ENCODE results near the gene SOCS1. TPM values are rescaled to one million over a fixed set of nuclear protein-coding genes. Genes with fewer than 3 reads are reported as not detected.

Gene SOCS1
- total and polyA plus RNA-seq, 4 donors = 1.8 to 10.9 (median 2.3) TPM

DNA sequence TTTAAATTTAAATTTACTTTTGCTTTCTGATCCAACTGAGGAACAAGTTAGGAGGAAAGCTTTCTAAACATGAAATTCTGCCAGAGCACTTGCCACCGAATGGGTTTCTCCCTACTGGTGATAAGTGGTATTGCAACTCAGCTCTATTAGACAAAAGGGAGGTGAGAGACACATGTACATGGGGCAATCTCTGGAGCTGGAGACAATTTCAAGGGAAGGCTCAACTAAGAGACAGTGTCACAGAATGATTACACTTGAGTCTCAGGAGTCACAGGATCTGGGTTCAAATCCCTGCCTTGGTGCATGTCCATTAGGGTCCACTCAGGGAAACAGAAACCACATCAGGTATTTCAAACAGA, 37.4 kb downstream of the SOCS1 start:
- no peak overlapping the region for H3K27ac ChIP-seq (ENCODE audit: low read depth in 1 of 2, low read length in 2 of 2)
- H3K4me1 ChIP-seq (ENCODE audit: control insufficient read depth in 4 of 4, insufficient read depth in 4 of 4, low read length in 3 of 4) = no peaks in the 10 kb centered on the region
- TF ChIP-seq YY1 (IDR thresholded peaks at IDR 0.05) = no peak
- no peak for TF ChIP-seq GABPA (IDR thresholded peaks at IDR 0.05 in 1 of 2, conservative IDR thresholded peaks at IDR 0.05 in 1 of 2)
- no peak for TF ChIP-seq RAD21 (IDR thresholded peaks at IDR 0.05)
- TF ChIP-seq TAF1 (conservative IDR thresholded peaks at IDR 0.05) = no peak
- TF ChIP-seq, protein P1, sequence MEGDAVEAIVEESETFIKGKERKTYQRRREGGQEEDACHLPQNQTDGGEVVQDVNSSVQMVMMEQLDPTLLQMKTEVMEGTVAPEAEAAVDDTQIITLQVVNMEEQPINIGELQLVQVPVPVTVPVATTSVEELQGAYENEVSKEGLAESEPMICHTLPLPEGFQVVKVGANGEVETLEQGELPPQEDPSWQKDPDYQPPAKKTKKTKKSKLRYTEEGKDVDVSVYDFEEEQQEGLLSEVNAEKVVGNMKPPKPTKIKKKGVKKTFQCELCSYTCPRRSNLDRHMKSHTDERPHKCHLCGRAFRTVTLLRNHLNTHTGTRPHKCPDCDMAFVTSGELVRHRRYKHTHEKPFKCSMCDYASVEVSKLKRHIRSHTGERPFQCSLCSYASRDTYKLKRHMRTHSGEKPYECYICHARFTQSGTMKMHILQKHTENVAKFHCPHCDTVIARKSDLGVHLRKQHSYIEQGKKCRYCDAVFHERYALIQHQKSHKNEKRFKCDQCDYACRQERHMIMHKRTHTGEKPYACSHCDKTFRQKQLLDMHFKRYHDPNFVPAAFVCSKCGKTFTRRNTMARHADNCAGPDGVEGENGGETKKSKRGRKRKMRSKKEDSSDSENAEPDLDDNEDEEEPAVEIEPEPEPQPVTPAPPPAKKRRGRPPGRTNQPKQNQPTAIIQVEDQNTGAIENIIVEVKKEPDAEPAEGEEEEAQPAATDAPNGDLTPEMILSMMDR (IDR thresholded peaks at IDR 0.05; ENCODE audit: low read depth, low read length, missing input control) = peak; percentile 23
- H3K27me3 ChIP-seq (ENCODE audit: control insufficient read depth in 4 of 4, insufficient read depth in 4 of 4, low read length in 3 of 4) = no peaks in the 10 kb centered on the region
- no peak overlapping the region for H3K9ac ChIP-seq (ENCODE audit: low read depth in 1 of 2, low read length in 2 of 2)
- H3K36me3 ChIP-seq (ENCODE audit: control insufficient read depth in 4 of 4, insufficient read depth in 3 of 4, low read depth in 1 of 4, low read length in 3 of 4) = no peaks in the 10 kb centered on the region
- WGBS = 85% methylated on average over 1 of the region's 1 CpG
- peaks cover 4 to 15% (median 6%) of the 10 kb centered on the region in 4 donors for H3K9me3 ChIP-seq (ENCODE audit: control insufficient read depth in 4 of 4, low read length in 3 of 4)
- peak overlapping the region in 1 of 3 donors; percentile 15 for H3K4me3 ChIP-seq (ENCODE audit: low read depth in 1 of 3, low read length in 3 of 3)
- no peak for DNase-seq (ENCODE audit: low spot score)

DNA sequence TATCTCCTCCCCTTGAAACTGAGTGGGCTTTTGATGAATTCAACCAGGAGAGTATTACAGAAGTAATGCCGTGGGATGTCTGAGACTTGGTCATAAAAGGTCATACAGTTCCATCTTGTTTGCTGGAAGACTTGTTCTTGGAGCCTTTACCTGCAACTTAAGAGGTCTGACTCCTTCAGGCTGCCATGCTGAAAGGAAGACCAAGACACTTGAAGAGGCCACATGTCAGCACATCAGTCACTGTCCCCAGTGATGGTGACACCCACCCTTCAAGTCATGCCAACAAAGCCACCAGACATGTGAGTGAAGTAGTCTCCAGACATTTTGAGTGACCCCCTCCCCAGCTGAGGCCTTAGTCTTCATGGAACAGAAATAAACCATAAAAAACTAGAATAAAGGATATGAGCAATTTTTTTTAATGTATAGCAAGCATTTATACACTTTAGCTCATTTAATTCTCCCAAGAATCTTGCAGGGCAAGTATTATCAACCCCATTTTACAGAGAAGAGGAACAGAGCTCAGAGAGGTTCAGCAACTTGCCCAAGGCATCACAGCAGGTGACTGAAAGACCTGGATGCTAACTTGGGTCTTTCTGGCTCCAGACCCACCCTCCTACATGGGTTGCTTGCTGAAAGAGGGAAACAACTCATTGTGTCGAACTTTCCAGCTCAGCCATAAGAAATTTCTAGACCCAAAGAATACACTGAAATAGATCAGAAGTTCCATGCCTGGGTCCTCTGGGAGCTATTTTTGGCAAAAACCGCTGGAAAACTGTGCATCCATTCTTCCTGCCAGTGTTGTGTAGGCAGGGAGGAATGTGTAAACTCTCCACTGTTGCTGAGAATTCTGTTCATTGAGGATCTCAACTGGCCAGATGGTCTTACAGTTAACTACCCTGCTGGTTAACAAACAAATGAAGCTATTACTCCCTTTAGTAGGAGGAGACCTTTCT, 38.1 kb downstream of the SOCS1 start:
- TF ChIP-seq SP1 (IDR thresholded peaks at IDR 0.05) = no peak
- no peak for TF ChIP-seq RAD21 (IDR thresholded peaks at IDR 0.05)
- H3K36me3 ChIP-seq (ENCODE audit: control insufficient read depth in 4 of 4, insufficient read depth in 3 of 4, low read depth in 1 of 4, low read length in 3 of 4) = no peaks in the 10 kb centered on the region
- H3K9ac ChIP-seq (ENCODE audit: low read depth in 1 of 2, low read length in 2 of 2) = no peak overlapping the region
- 89% methylated on average over 3 of the region's 3 CpGs for WGBS
- H3K27me3 ChIP-seq (ENCODE audit: control insufficient read depth in 4 of 4, insufficient read depth in 4 of 4, low read length in 3 of 4) = no peaks in the 10 kb centered on the region
- H3K9me3 ChIP-seq (ENCODE audit: control insufficient read depth in 4 of 4, low read length in 3 of 4) = peaks cover 4 to 15% (median 6%) of the 10 kb centered on the region in 4 donors
- DNase-seq (ENCODE audit: low spot score) = no peak
- H3K27ac ChIP-seq (ENCODE audit: low read depth in 1 of 2, low read length in 2 of 2) = no peak overlapping the region
- H3K4me3 ChIP-seq (ENCODE audit: low read depth in 1 of 3, low read length in 3 of 3) = peak overlapping the region in 1 of 3 donors; percentile 37
- no peaks in the 10 kb centered on the region for H3K4me1 ChIP-seq (ENCODE audit: control insufficient read depth in 4 of 4, insufficient read depth in 4 of 4, low read length in 3 of 4)

DNA sequence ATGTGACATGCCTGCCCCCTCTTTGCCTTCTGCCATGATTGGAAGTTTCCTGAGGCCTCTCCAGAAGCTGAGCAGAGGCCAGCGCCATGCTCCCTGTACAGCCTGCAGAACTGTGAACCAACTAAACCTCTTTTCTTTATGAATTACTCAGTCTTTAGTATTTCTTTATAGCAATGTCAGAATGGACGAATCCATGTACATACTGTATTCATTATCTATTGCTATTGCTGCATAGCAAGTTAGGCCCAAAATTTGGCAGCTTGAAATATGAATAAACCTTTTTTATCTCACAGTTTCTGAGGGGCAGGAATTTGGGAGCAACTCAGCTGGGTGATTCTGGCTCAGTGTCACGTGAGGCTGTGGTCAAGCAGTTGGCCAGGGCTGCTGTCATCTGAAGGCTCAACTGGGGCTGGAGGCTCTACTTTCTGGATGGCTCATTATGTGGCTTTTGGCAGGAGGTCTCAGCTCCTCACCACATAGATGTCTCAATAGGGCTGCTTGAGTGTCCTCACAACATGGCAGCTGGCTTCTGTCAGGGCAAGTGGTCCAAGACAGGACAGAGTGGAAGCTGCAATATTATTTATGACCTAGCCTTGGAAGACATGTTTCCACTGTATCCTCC, 40.0 kb downstream of the SOCS1 start:
- DNase-seq (ENCODE audit: low spot score) = no peak
- H3K27me3 ChIP-seq (ENCODE audit: control insufficient read depth in 4 of 4, insufficient read depth in 4 of 4, low read length in 3 of 4) = no peaks in the 10 kb centered on the region
- no peak overlapping the region for H3K27ac ChIP-seq (ENCODE audit: low read depth in 1 of 2, low read length in 2 of 2)
- H3K9me3 ChIP-seq (ENCODE audit: control insufficient read depth in 4 of 4, low read length in 3 of 4) = peaks cover 4 to 15% (median 6%) of the 10 kb centered on the region in 4 donors
- H3K9ac ChIP-seq (ENCODE audit: low read depth in 1 of 2, low read length in 2 of 2) = no peak overlapping the region
- WGBS = 96% methylated on average over 3 of the region's 3 CpGs
- no peak overlapping the region for H3K4me3 ChIP-seq (ENCODE audit: low read depth in 1 of 3, low read length in 3 of 3)
- H3K36me3 ChIP-seq (ENCODE audit: control insufficient read depth in 4 of 4, insufficient read depth in 3 of 4, low read depth in 1 of 4, low read length in 3 of 4) = no peaks in the 10 kb centered on the region
- TF ChIP-seq, protein P1 (IDR thresholded peaks at IDR 0.05; ENCODE audit: low read depth, low read length, missing input control) = no peak
- TF ChIP-seq, protein P2, sequence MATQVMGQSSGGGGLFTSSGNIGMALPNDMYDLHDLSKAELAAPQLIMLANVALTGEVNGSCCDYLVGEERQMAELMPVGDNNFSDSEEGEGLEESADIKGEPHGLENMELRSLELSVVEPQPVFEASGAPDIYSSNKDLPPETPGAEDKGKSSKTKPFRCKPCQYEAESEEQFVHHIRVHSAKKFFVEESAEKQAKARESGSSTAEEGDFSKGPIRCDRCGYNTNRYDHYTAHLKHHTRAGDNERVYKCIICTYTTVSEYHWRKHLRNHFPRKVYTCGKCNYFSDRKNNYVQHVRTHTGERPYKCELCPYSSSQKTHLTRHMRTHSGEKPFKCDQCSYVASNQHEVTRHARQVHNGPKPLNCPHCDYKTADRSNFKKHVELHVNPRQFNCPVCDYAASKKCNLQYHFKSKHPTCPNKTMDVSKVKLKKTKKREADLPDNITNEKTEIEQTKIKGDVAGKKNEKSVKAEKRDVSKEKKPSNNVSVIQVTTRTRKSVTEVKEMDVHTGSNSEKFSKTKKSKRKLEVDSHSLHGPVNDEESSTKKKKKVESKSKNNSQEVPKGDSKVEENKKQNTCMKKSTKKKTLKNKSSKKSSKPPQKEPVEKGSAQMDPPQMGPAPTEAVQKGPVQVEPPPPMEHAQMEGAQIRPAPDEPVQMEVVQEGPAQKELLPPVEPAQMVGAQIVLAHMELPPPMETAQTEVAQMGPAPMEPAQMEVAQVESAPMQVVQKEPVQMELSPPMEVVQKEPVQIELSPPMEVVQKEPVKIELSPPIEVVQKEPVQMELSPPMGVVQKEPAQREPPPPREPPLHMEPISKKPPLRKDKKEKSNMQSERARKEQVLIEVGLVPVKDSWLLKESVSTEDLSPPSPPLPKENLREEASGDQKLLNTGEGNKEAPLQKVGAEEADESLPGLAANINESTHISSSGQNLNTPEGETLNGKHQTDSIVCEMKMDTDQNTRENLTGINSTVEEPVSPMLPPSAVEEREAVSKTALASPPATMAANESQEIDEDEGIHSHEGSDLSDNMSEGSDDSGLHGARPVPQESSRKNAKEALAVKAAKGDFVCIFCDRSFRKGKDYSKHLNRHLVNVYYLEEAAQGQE (IDR thresholded peaks at IDR 0.05) = no peak
- TF ChIP-seq HNF4G (IDR thresholded peaks at IDR 0.05) (no peak), YY1 (IDR thresholded peaks at IDR 0.05) (no peak), HNF4A (conservative IDR thresholded peaks at IDR 0.05) (no peak), JUND (IDR thresholded peaks at IDR 0.05) (no peak), GABPA (IDR thresholded peaks at IDR 0.05 in 1 of 2, conservative IDR thresholded peaks at IDR 0.05 in 1 of 2) (no peak), EGR1 (IDR thresholded peaks at IDR 0.05; ENCODE audit: low read depth in 2 of 2) (no peak), FOXA1 (IDR thresholded peaks at IDR 0.05) (no peak), FOXA2 (IDR thresholded peaks at IDR 0.05) (no peak), RXRA (IDR thresholded peaks at IDR 0.05) (no peak)
- TF ChIP-seq, protein P3, sequence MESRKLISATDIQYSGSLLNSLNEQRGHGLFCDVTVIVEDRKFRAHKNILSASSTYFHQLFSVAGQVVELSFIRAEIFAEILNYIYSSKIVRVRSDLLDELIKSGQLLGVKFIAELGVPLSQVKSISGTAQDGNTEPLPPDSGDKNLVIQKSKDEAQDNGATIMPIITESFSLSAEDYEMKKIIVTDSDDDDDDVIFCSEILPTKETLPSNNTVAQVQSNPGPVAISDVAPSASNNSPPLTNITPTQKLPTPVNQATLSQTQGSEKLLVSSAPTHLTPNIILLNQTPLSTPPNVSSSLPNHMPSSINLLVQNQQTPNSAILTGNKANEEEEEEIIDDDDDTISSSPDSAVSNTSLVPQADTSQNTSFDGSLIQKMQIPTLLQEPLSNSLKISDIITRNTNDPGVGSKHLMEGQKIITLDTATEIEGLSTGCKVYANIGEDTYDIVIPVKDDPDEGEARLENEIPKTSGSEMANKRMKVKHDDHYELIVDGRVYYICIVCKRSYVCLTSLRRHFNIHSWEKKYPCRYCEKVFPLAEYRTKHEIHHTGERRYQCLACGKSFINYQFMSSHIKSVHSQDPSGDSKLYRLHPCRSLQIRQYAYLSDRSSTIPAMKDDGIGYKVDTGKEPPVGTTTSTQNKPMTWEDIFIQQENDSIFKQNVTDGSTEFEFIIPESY (IDR thresholded peaks at IDR 0.05) = no peak
- TF ChIP-seq, protein P4, sequence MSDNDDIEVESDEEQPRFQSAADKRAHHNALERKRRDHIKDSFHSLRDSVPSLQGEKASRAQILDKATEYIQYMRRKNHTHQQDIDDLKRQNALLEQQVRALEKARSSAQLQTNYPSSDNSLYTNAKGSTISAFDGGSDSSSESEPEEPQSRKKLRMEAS (IDR thresholded peaks at IDR 0.05) = no peak
- no peaks in the 10 kb centered on the region for H3K4me1 ChIP-seq (ENCODE audit: control insufficient read depth in 4 of 4, insufficient read depth in 4 of 4, low read length in 3 of 4)

Measured in liver (tissue), 9 donors.